ENCODE results near the gene PPM1H. TPM values are rescaled to one million over a fixed set of nuclear protein-coding genes. Genes with fewer than 3 reads are reported as not detected.

PPM1H gene
- total RNA-seq, 4 donors from 2014 or later, result 0.46 to 3.4 (median 1.3) TPM

GRCh38 chr12:62917926-62918325 lies 17.0 kb downstream of the PPM1H start:
- Histone ChIP-seq H3K9me3 (no peaks in the 10 kb centered on the region), H3K27me3 (no peaks in the 10 kb centered on the region), H3K4me3 (no peak overlapping the region), H3K36me3 (no peaks in the 10 kb centered on the region), H3K27ac (no peak overlapping the region), H3K4me1 (peaks cover 0 to 33% of the 10 kb centered on the region in 2 donors)
- ATAC-seq (no peak), DNase-seq (no peak)
- intact Hi-C loops (cut with DNase I; ENCODE audit: low total_unique reads) (no loop called here), in situ Hi-C loops (cut with MboI; ENCODE audit: low sequenced_read_pairs in 4 of 4) (no loop called here)
- TF ChIP-seq POLR2A (IDR thresholded peaks at IDR 0.05) (no peak), CTCF (IDR thresholded peaks at IDR 0.05 in 4 of 5, conservative IDR thresholded peaks at IDR 0.05 in 1 of 5) (no peak)

- in situ Hi-C loops (cut with MboI; ENCODE audit: low sequenced_read_pairs in 4 of 4), result no loop called here
Observed at GRCh38 chr12:62916632-62917425, 18.1 kb downstream of the PPM1H start.

DNA sequence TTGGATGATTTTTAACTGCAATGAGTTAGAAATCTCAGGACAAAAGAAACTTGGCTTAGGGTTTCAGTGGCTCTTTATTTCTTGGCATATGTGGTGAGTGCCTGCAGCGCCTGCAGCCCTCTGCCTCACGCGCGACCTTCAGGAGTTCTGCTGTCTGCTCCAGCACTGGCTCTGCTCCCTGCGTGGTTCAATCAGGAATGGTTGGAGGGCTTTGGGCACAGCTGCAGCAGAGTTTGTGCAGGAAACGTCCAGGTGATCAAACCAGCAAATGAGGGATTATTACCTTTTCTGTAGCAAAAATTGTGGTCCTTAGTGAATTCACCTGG lies 19.8 kb downstream of the PPM1H start:
- peaks cover 0 to 31% of the 10 kb centered on the region in 2 donors for H3K4me1 ChIP-seq
- in situ Hi-C loops (cut with MboI; ENCODE audit: low sequenced_read_pairs in 4 of 4), result no loop called here
- ATAC-seq, result no peak

More at GRCh38 chr12:62916632-62917425, 18.1 kb downstream of the PPM1H start:
- Histone ChIP-seq H3K9me3 (no peaks in the 10 kb centered on the region), H3K4me1 (peaks cover 0 to 33% of the 10 kb centered on the region in 2 donors), H3K27me3 (no peaks in the 10 kb centered on the region), H3K36me3 (no peaks in the 10 kb centered on the region), H3K27ac (no peak overlapping the region), H3K4me3 (no peak overlapping the region)
- no peak for ATAC-seq
- DNase-seq, result no peak
- intact Hi-C loops (cut with DNase I; ENCODE audit: low total_unique reads), result no loop called here
- TF ChIP-seq CTCF (IDR thresholded peaks at IDR 0.05 in 4 of 5, conservative IDR thresholded peaks at IDR 0.05 in 1 of 5), result no peak
- no peak for TF ChIP-seq POLR2A (IDR thresholded peaks at IDR 0.05)

DNA sequence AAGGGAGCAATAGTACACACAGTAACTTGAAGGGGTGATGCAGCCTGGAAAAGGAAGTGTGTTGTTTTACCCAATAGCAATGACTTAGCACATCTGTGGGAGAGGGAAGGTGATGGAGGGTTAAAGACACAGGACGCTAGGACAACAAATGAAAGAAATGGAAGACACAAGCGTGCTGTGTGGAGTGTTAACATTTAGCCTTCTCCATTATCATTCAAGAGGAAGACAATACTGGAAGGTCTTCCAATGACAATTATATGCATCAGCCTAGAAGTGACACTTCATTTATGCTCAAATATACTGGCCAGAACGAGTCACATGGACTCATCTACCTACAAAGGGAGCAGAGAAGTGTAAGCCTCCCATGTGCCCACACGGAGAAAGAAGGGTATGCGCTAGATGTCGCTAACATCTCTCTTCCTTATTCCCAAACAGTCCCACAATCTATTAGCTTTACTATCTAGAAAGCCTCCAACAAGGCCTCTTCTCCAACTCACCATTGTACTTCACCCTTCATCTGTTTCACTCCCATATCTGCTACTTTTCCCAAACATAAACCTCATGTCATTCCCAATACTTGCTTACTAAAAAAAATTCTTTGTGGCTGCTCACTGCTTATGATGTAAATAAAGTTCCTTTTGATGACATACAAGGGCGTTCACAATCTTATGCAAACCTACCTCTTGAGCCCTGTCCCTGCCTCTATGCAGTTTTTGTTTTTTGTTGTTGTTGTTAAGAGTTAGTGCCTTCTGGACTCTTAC lies 20.3 kb downstream of the PPM1H start:
- H3K27me3 ChIP-seq, result no peaks in the 10 kb centered on the region
- H3K9me3 ChIP-seq, result no peaks in the 10 kb centered on the region
- intact Hi-C loops (cut with DNase I; ENCODE audit: low total_unique reads), result no loop called here
- ATAC-seq (no peak), DNase-seq (no peak)
- H3K27ac ChIP-seq, result no peak overlapping the region
- in situ Hi-C loops (cut with MboI; ENCODE audit: low sequenced_read_pairs in 4 of 4), result no loop called here
- no peaks in the 10 kb centered on the region for H3K36me3 ChIP-seq
- peaks cover 0 to 28% of the 10 kb centered on the region in 2 donors for H3K4me1 ChIP-seq
- no peak overlapping the region for H3K4me3 ChIP-seq
- TF ChIP-seq POLR2A (IDR thresholded peaks at IDR 0.05), result no peak
- no peak for TF ChIP-seq CTCF (IDR thresholded peaks at IDR 0.05 in 4 of 5, conservative IDR thresholded peaks at IDR 0.05 in 1 of 5)

More for the DNA sequence above, 19.8 kb downstream of the PPM1H start:
- no peak for DNase-seq
- H3K36me3 ChIP-seq, result no peaks in the 10 kb centered on the region
- H3K4me3 ChIP-seq, result no peak overlapping the region
- intact Hi-C loops (cut with DNase I; ENCODE audit: low total_unique reads), result no loop called here
- TF ChIP-seq CTCF (IDR thresholded peaks at IDR 0.05 in 4 of 5, conservative IDR thresholded peaks at IDR 0.05 in 1 of 5) (no peak), POLR2A (IDR thresholded peaks at IDR 0.05) (no peak)
- H3K27ac ChIP-seq, result no peak overlapping the region
- H3K27me3 ChIP-seq, result no peaks in the 10 kb centered on the region
- H3K9me3 ChIP-seq, result no peaks in the 10 kb centered on the region

All from gastrocnemius medialis (tissue), 4 donors.